HEK293 (cell line): ENCODE results near the gene OVCH1.

Source experiments
- CTCF ChIP-seq: fragments of 450-650 bp; formaldehyde crosslinking; IDR thresholded peaks from 2 replicates; pipeline ENCODE4 v1.5.1; 2016; ENCODE audit warnings: missing biosample characterization, missing genetic modification characterization
- KLF10 ChIP-seq: fragments of 450-650 bp; IDR thresholded peaks from 2 replicates; pipeline ENCODE4 v1.5.1; 2018; ENCODE audit warnings: missing biosample characterization, mild to moderate bottlenecking, missing genetic modification characterization
- ZNF521 ChIP-seq: fragments of 450-650 bp; formaldehyde crosslinking; IDR thresholded peaks from 2 replicates; pipeline ENCODE4 v1.5.1; 2017; ENCODE audit warnings: missing biosample characterization, mild to moderate bottlenecking, missing genetic modification characterization

GRCh38 chr12:29530436-29530835 is 33.0 kb upstream of the OVCH1 start:
- no peak for TF ChIP-seq CTCF (tag by site-specific recombination)
- TF ChIP-seq ZNF521 (tag by site-specific recombination) = no peak
- no peak for TF ChIP-seq KLF10 (tag by site-specific recombination)
